HepG2 (cell line): ENCODE measurements around the gene PRPSAP1. TPM values are rescaled to one million over a fixed set of nuclear protein-coding genes. Genes with fewer than 3 reads are reported as not detected.

Experiments used
- ATF7-NPFF ChIP-seq: sonication (generic); formaldehyde crosslinking; IDR thresholded peaks from 2 replicates; pipeline ENCODE4 v1.8.1; 2023; ENCODE audit warnings: mild to moderate bottlenecking, low read depth, missing genetic modification reagents, moderate library complexity
- CHCHD3 ChIP-seq: sonication (generic); formaldehyde crosslinking; IDR thresholded peaks from 2 replicates; pipeline ENCODE4 v1.8.0; 2022; ENCODE audit warnings: mild to moderate bottlenecking, missing genetic modification reagents, moderate library complexity
- HHEX ChIP-seq: IDR thresholded peaks from 2 replicates; pipeline ENCODE4 v1.6.1; 2016; ENCODE audit warnings: control low read depth
- KIAA2018 ChIP-seq: sonication (generic); formaldehyde crosslinking; IDR thresholded peaks from 2 replicates; pipeline ENCODE4 v1.5.0; 2020; ENCODE audit warnings: mild to moderate bottlenecking, missing genetic modification reagents, borderline replicate concordance
- MIER3 ChIP-seq: IDR thresholded peaks from 2 replicates; pipeline ENCODE4 v1.6.1; 2016; ENCODE audit warnings: missing compliant biosample characterization, borderline replicate concordance
- PITX1 ChIP-seq: sonication (generic); formaldehyde crosslinking; IDR thresholded peaks from 2 replicates; pipeline ENCODE4 v1.5.1; 2020; ENCODE audit warnings: mild to moderate bottlenecking, missing genetic modification reagents
- PRPF4 ChIP-seq: fragments of 200-400 bp; formaldehyde crosslinking; IDR thresholded peaks from 2 replicates; pipeline ENCODE4 v1.6.1; 2016; ENCODE audit warnings: low read length, low read depth; ENCODE audit not compliant: poor library complexity, severe bottlenecking
- SMAD9 ChIP-seq: sonication (generic); formaldehyde crosslinking; IDR thresholded peaks from 2 replicates; pipeline ENCODE4 v1.5.1; 2020; ENCODE audit warnings: mild to moderate bottlenecking, missing genetic modification reagents
- SRSF9 ChIP-seq: fragments of 200-400 bp; formaldehyde crosslinking; IDR thresholded peaks from 2 replicates; pipeline ENCODE4 v1.6.1; 2018; ENCODE audit warnings: borderline replicate concordance, mild to moderate bottlenecking, low read depth, low read length; ENCODE audit not compliant: insufficient read depth, poor library complexity, severe bottlenecking
- ZIK1 ChIP-seq: sonication (generic); formaldehyde crosslinking; IDR thresholded peaks from 2 replicates; pipeline ENCODE4 v1.5.0; 2020; ENCODE audit warnings: mild to moderate bottlenecking, low read depth, missing genetic modification reagents, borderline replicate concordance
- ZNF10 ChIP-seq: sonication (generic); formaldehyde crosslinking; IDR thresholded peaks from 2 replicates; pipeline ENCODE4 v1.4.0; 2020; ENCODE audit warnings: mild to moderate bottlenecking, low read depth, missing genetic modification reagents, borderline replicate concordance
- ZNF333 ChIP-seq: sonication (generic); formaldehyde crosslinking; IDR thresholded peaks from 2 replicates; pipeline ENCODE4 v1.4.0; 2020; ENCODE audit warnings: mild to moderate bottlenecking, missing genetic modification reagents, borderline replicate concordance
- ZNF589 ChIP-seq: sonication (generic); formaldehyde crosslinking; conservative IDR thresholded peaks from 2 replicates; pipeline ENCODE4 v1.8.0; 2022; ENCODE audit warnings: mild to moderate bottlenecking, moderate library complexity, missing genetic modification reagents
- polyA plus RNA-seq, 8 experiments: library from polyadenylated mRNA; depleted of rRNA in 3 of 8; stranded (reverse) in 7 of 8; unstranded in 1 of 8; fragments of >200 nt; fragmentation: Illumina TruSeq in 4 of 8; extraction: Trizol in 4 of 8; gene quantifications; 2 replicates each; pipeline versions ENCODE4 v1.2.1 to v1.2.3, GENCODE V29; 2011 to 2016; ENCODE audit warnings: low read depth in 4 of 8, missing spikeins in 1 of 8, mixed read lengths in 1 of 8; ENCODE audit not compliant: insufficient read depth in 1 of 8
- total RNA-seq, 5 experiments: library from RNA; depleted of rRNA; stranded (reverse); fragments of >200 nt; fragmentation: Illumina TruSeq; extraction: Trizol; gene quantifications; 2 replicates each; pipeline ENCODE4 v1.2.3, GENCODE V29; 2016; ENCODE audit warnings: low read depth in 1 of 5
- TF ChIP-seq, protein P1 (sequence below): sonication (generic); formaldehyde crosslinking; conservative IDR thresholded peaks from 2 replicates; pipeline ENCODE4 v1.8.0; 2022; ENCODE audit warnings: missing genetic modification reagents
- TF ChIP-seq, protein P2 (sequence below): sonication (generic); formaldehyde crosslinking; IDR thresholded peaks from 2 replicates; pipeline ENCODE4 v1.9.0; 2022; ENCODE audit warnings: missing genetic modification reagents, mild to moderate bottlenecking, borderline replicate concordance

The PRPSAP1 gene
- total and polyA plus RNA-seq, 2 of the 13 experiments (the other 11 are each of a cell fraction or from before 2014, with no cell fraction given), result 91.1 to 314 TPM

GRCh38 chr17:76353599-76354316 is at the start of gene PRPSAP1 (continued):
- TF ChIP-seq, protein P1, sequence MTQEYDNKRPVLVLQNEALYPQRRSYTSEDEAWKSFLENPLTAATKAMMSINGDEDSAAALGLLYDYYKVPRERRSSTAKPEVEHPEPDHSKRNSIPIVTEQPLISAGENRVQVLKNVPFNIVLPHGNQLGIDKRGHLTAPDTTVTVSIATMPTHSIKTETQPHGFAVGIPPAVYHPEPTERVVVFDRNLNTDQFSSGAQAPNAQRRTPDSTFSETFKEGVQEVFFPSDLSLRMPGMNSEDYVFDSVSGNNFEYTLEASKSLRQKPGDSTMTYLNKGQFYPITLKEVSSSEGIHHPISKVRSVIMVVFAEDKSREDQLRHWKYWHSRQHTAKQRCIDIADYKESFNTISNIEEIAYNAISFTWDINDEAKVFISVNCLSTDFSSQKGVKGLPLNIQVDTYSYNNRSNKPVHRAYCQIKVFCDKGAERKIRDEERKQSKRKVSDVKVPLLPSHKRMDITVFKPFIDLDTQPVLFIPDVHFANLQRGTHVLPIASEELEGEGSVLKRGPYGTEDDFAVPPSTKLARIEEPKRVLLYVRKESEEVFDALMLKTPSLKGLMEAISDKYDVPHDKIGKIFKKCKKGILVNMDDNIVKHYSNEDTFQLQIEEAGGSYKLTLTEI (CRISPR knock-in tag), result no peak
- TF ChIP-seq MIER3 (CRISPR knock-in tag) (no peak; the same call in none of the 2 replicates), PRPF4 (no peak), ZNF10 (CRISPR knock-in tag) (no peak), ATF7-NPFF (CRISPR knock-in tag) (peak; percentile 49), SMAD9 (CRISPR knock-in tag) (no peak), SRSF9 (no peak), ZIK1 (CRISPR knock-in tag) (no peak; the same call in 1 of the 2 replicates), ZNF333 (CRISPR knock-in tag) (peak; percentile 93), ZNF589 (peak; percentile 59), CHCHD3 (CRISPR knock-in tag) (no peak), PITX1 (CRISPR knock-in tag) (peak; percentile 83), KIAA2018 (CRISPR knock-in tag) (0 out of 2 replicates have a peak, but pooled peaks have one; percentile 76), HHEX (no peak)
- TF ChIP-seq, protein P2, sequence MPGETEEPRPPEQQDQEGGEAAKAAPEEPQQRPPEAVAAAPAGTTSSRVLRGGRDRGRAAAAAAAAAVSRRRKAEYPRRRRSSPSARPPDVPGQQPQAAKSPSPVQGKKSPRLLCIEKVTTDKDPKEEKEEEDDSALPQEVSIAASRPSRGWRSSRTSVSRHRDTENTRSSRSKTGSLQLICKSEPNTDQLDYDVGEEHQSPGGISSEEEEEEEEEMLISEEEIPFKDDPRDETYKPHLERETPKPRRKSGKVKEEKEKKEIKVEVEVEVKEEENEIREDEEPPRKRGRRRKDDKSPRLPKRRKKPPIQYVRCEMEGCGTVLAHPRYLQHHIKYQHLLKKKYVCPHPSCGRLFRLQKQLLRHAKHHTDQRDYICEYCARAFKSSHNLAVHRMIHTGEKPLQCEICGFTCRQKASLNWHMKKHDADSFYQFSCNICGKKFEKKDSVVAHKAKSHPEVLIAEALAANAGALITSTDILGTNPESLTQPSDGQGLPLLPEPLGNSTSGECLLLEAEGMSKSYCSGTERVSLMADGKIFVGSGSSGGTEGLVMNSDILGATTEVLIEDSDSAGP (CRISPR knock-in tag), result peak; percentile 94
